Right hindlimb (tissue), 1 donor: Measurements from ENCODE around the gene MTF1.
"Not testable (repeated sequence)": the region's sequence is repeated elsewhere in the genome, so short reads cannot be mapped to it uniquely, and the experiment has no call there.

ENCODE experiments used
- DNase-seq: peaks from one replicate; pipeline ENCODE4 v3.0.0-alpha.2; 2018

The MTF1 gene

GRCh38 chr1:37792943-37793686 is 66.3 kb downstream of the MTF1 start:
- no peak for DNase-seq

- no peak for DNase-seq
These were observed 76.9 kb downstream of the MTF1 start for GRCh38 chr1:37782491-37782890.

GRCh38 chr1:37778654-37779053 is 80.7 kb downstream of the MTF1 start:
- DNase-seq, result no peak

GRCh38 chr1:37776946-37777516 is 82.4 kb downstream of the MTF1 start:
- DNase-seq, result no peak

- DNase-seq, result not testable (repeated sequence)
These were observed 88.0 kb downstream of the MTF1 start for GRCh38 chr1:37771440-37771839.

GRCh38 chr1:37767488-37767887 is 91.9 kb downstream of the MTF1 start:
- no peak for DNase-seq

- DNase-seq, result no peak
These were observed 93.3 kb downstream of the MTF1 start for GRCh38 chr1:37765916-37766664.

- DNase-seq, result no peak
These were observed 94.4 kb downstream of the MTF1 start, which contains the start of gene EPHA10 for GRCh38 chr1:37764888-37765441. Gene EPHA10, minus strand, starts transcription at chr1:37765120. Its CDS starts 54 bp downstream, at chr1:37765066.

GRCh38 chr1:37764414-37764825 is 95.0 kb downstream of the MTF1 start:
- peak; percentile 68 for DNase-seq

- DNase-seq, result no peak
These were observed 95.5 kb downstream of the MTF1 start for GRCh38 chr1:37763791-37764413.

GRCh38 chr1:37762516-37762915 is 96.9 kb downstream of the MTF1 start:
- no peak for DNase-seq

GRCh38 chr1:37761416-37762095 is 97.8 kb downstream of the MTF1 start:
- no peak for DNase-seq
